ENCODE results near the gene SNX19.

DNA sequence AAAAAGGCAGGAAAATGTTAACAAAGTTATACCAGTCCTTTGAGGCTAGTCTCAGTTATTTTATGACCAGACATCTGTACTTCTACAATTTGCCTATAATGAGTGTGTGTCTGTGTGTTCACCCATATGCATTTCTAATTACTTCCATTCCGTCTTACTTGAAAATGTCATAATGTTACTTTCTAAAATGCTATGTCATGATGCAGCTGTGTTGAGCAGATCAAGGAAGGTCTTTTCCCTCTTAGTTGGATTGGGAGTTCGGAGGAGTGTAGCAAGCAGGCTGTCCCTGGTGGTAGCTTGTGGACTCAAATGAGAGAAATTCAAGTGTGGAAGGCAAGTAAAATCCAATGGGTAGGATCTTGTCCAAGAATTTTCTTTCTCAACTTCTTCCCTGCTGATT, 3.0 kb downstream of the SNX19 start:
- TF ChIP-seq TAF1 (IDR thresholded peaks at IDR 0.05; ENCODE audit: borderline replicate concordance, insufficient read depth, low read length) = no peak
- TF ChIP-seq, protein P1, sequence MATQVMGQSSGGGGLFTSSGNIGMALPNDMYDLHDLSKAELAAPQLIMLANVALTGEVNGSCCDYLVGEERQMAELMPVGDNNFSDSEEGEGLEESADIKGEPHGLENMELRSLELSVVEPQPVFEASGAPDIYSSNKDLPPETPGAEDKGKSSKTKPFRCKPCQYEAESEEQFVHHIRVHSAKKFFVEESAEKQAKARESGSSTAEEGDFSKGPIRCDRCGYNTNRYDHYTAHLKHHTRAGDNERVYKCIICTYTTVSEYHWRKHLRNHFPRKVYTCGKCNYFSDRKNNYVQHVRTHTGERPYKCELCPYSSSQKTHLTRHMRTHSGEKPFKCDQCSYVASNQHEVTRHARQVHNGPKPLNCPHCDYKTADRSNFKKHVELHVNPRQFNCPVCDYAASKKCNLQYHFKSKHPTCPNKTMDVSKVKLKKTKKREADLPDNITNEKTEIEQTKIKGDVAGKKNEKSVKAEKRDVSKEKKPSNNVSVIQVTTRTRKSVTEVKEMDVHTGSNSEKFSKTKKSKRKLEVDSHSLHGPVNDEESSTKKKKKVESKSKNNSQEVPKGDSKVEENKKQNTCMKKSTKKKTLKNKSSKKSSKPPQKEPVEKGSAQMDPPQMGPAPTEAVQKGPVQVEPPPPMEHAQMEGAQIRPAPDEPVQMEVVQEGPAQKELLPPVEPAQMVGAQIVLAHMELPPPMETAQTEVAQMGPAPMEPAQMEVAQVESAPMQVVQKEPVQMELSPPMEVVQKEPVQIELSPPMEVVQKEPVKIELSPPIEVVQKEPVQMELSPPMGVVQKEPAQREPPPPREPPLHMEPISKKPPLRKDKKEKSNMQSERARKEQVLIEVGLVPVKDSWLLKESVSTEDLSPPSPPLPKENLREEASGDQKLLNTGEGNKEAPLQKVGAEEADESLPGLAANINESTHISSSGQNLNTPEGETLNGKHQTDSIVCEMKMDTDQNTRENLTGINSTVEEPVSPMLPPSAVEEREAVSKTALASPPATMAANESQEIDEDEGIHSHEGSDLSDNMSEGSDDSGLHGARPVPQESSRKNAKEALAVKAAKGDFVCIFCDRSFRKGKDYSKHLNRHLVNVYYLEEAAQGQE (IDR thresholded peaks at IDR 0.05; ENCODE audit: insufficient read depth in 1 of 2, low read depth in 2 of 2, low read length in 2 of 2) = no peak
- no peak for TF ChIP-seq POLR2AphosphoS5 (IDR thresholded peaks at IDR 0.05; ENCODE audit: low read depth, low read length)
- no peak for TF ChIP-seq SIN3A (IDR thresholded peaks at IDR 0.05; ENCODE audit: borderline replicate concordance, insufficient read depth, low read length)

Measured in PFSK-1 (cell line).